MG63 (cell line): Measurements from ENCODE around the gene SND1. TPM values are rescaled to one million over a fixed set of nuclear protein-coding genes. Genes with fewer than 3 reads are reported as not detected.
A peak's percentile ranks its signal among the peaks of the same experiment; 100 is the strongest.

Source experiments
- DNase-seq: peaks from one replicate; pipeline ENCODE4 v3.0.0-alpha.2; 2020
- H3K27me3 ChIP-seq: fragments of 250-450 bp; sonication (Bioruptor Pico); 2 replicates; pipeline ENCODE4 v1.5.1; 2020; ENCODE audit warnings: mild to moderate bottlenecking, moderate library complexity
- H3K36me3 ChIP-seq: fragments of 250-450 bp; sonication (Bioruptor Pico); 2 replicates; pipeline ENCODE4 v1.5.1; 2020; ENCODE audit warnings: mild to moderate bottlenecking, moderate library complexity
- H3K4me3 ChIP-seq: fragments of 250-450 bp; sonication (Bioruptor Pico); 2 replicates; pipeline ENCODE4 v1.5.1; 2020; ENCODE audit warnings: mild to moderate bottlenecking, moderate library complexity
- H3K9me3 ChIP-seq: fragments of 250-450 bp; sonication (Bioruptor Pico); 2 replicates; pipeline ENCODE4 v1.5.1; 2020; ENCODE audit warnings: mild to moderate bottlenecking, moderate library complexity
- total RNA-seq: library from RNA; depleted of rRNA; stranded (reverse); fragments of >200 nt; shearing (Covaris generic); gene quantifications from 2 replicates; pipeline ENCODE4 v1.2.3, GENCODE V29; 2014; ENCODE audit warnings: low replicate concordance

SND1 gene
- total RNA-seq, 1 experiment from 2014 or later, result 66.4 TPM

DNA sequence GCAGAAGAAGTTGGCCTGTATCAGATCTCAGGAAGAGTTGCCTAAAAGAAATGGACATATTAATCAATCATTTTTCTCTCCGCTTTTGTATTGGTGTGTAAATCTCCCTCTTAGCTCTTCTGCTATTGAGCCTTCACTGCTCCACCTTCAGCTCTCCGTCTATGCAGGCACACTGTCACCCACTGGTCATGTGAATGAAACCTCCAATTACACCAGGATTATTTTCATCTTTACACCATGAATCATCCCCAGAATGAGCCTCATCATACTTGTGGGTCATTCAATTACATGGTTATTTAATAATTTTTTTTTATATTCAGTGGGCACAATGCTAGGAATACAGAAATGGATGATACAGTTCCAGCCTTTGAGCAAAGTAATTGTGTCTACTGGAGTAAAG, 286.6 kb downstream of the SND1 start:
- DNase-seq, result peak; percentile 9
- Histone ChIP-seq H3K27me3 (no peaks in the 10 kb centered on the region), H3K4me3 (no peak overlapping the region), H3K9me3 (no peaks in the 10 kb centered on the region), H3K36me3 (peaks cover 12% of the 10 kb centered on the region)

- H3K4me3 ChIP-seq, result no peak overlapping the region
- H3K36me3 ChIP-seq, result peaks cover 10% of the 10 kb centered on the region
- no peak for DNase-seq
- H3K9me3 ChIP-seq, result no peaks in the 10 kb centered on the region
- H3K27me3 ChIP-seq, result no peaks in the 10 kb centered on the region
Observed at GRCh38 chr7:127940381-127941160, 288.6 kb downstream of the SND1 start.

DNA sequence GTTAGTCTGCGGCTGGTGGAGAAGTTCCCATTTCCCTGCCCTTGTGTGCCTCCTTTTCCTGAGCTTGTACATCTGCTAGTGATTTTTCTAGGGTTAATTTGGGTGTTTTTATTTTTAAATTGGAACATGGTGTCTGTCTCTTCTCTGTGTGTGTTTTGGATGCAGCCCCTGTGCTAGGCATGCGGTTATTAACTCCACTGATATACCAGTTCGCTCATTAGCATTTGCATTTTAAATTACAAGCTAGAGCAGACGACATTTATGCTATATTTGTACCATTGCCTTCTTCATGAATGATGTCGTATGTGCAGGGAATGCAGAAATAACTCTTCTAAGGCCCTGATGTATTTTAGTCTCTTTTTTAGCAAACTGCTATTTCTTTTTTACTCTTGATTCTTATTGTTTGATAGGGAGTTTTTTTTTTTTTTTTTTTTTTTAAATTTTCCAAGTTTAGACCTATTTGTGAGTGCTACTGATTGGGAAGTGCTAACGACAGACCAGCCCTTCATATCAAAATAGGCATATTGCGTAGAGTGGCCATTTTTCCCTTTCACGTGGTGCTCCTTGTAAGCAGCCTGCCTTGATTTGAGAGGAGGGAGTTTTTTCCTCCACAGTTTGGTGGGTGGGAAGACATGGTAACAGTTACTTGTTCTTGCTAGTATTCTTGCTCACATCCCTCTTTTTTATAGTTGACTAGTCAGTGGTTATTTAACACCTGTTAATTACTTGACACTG, 289.6 kb downstream of the SND1 start:
- DNase-seq, result no peak
- peaks cover 10% of the 10 kb centered on the region for H3K36me3 ChIP-seq
- H3K4me3 ChIP-seq, result no peak overlapping the region

GRCh38 chr7:127943541-127944521, 291.8 kb downstream of the SND1 start:
- Histone ChIP-seq H3K4me3 (no peak overlapping the region), H3K9me3 (no peaks in the 10 kb centered on the region)
- DNase-seq, result no peak

More for the DNA sequence above, 289.6 kb downstream of the SND1 start:
- Histone ChIP-seq H3K27me3 (no peaks in the 10 kb centered on the region), H3K9me3 (no peaks in the 10 kb centered on the region)

GRCh38 chr7:127946111-127946510, 294.1 kb downstream of the SND1 start:
- H3K4me3 ChIP-seq, result no peak overlapping the region
- no peaks in the 10 kb centered on the region for H3K27me3 ChIP-seq
- DNase-seq, result no peak
- H3K9me3 ChIP-seq, result no peaks in the 10 kb centered on the region
- H3K36me3 ChIP-seq, result peaks cover 7% of the 10 kb centered on the region

More at GRCh38 chr7:127943541-127944521, 291.8 kb downstream of the SND1 start:
- H3K27me3 ChIP-seq, result no peaks in the 10 kb centered on the region
- peaks cover 12% of the 10 kb centered on the region for H3K36me3 ChIP-seq

DNA sequence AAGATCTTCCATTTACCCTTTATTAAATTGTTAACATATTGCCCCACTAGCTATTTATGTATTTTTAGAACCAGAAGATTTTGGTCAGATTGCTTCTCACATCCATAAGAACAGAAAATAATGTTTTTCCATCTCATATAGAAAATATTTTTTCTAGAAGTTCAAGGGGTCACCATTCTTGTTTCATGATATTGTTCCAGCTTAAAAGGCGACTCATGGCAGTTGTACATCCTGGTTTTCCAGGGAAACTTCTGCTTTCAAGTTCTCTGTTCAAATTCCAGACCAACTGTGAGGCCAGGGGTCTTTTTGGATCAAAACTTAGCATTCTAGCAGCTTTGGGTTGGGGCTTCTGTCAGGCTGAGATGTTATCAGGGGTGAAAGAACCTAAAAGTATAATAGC, 294.9 kb downstream of the SND1 start:
- no peak for DNase-seq
- H3K36me3 ChIP-seq, result peaks cover 7% of the 10 kb centered on the region
- H3K27me3 ChIP-seq, result no peaks in the 10 kb centered on the region
- H3K9me3 ChIP-seq, result no peaks in the 10 kb centered on the region
- no peak overlapping the region for H3K4me3 ChIP-seq

GRCh38 chr7:127948312-127948711, 296.3 kb downstream of the SND1 start:
- Histone ChIP-seq H3K36me3 (peaks cover 2% of the 10 kb centered on the region), H3K4me3 (no peak overlapping the region), H3K9me3 (no peaks in the 10 kb centered on the region), H3K27me3 (no peaks in the 10 kb centered on the region)
- DNase-seq, result no peak

DNA sequence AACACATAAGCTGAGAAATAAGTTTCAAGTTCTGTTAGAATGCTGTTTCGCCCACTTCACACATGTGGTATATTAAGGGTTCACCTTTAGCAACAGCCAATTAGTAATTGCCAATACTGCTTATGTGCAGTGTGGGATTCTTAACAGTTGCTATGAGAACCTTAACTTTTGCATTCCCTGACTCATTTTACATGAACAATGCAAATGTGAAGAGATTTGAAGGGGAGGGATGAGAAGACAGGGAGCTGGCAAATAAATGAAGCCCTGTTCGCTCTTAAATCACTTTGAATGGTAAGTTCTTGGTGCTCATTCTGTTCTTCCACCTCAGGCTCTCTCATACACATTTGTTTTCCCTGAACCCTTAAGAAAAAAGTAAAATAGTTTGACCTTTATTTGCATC, 296.9 kb downstream of the SND1 start:
- no peaks in the 10 kb centered on the region for H3K9me3 ChIP-seq
- no peaks in the 10 kb centered on the region for H3K27me3 ChIP-seq
- DNase-seq, result no peak
- H3K36me3 ChIP-seq, result peaks cover 2% of the 10 kb centered on the region
- H3K4me3 ChIP-seq, result no peak overlapping the region

DNA sequence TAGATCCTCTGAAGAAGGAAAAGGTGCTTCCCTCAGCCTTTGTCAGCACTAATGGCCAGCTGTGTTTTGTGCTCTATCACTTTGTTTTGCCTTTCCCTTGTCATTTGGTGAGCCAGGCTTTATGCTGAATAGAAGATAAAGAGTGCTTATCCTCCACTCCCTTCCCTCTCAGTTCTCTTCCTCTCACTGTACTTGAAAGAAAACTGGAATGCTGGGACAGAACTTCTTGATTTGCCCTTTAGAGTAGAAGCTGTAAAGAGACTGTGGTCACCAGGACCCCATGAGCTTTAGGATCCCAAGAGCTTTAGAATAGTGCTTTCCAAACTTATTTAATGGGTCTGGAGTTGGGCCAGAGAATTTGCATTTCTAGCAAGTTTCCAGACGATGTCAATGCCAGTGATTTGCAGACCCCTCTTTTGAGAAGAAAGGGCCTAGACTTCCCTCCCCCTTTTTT, 297.8 kb downstream of the SND1 start:
- Histone ChIP-seq H3K27me3 (no peaks in the 10 kb centered on the region), H3K4me3 (no peak overlapping the region), H3K36me3 (peaks cover 2% of the 10 kb centered on the region; the same call in 1 of the 2 replicates), H3K9me3 (no peaks in the 10 kb centered on the region)
- no peak for DNase-seq

DNA sequence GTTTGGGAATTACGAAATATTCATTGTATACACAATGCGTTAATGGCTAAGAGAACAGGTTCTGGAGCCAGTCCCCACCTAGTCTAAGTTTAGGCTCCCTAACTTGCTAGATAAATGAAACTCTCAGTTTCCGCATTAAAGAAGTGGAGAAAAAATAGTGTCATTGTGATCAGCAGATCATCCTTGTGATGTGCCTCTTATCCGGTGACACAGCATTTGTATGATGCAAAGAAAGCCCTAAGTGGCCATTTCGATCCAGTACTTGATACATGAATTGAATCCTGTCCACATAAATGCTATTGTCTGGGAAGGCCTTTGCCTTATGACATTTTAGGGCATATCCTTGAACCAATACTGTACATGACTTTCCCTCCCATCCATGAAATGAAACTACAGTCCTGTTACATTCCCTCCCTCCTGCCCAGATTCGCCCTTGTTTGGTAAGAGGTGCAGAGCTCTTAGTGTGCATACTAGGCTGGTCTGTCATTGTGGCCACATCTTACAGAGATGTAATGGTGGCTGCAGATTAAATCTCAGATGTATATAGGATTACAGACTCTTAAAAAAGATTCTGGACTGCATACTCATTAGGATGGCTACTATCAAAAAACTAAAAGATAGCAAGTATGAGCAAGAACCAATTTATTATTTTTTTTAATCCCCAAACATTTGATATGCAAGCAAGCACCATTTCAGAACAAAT, 298.4 kb downstream of the SND1 start:
- Histone ChIP-seq H3K9me3 (no peaks in the 10 kb centered on the region), H3K27me3 (no peaks in the 10 kb centered on the region), H3K36me3 (peaks cover 2% of the 10 kb centered on the region; the same call in 1 of the 2 replicates), H3K4me3 (no peak overlapping the region)
- no peak for DNase-seq

- H3K27me3 ChIP-seq, result no peaks in the 10 kb centered on the region
- DNase-seq, result no peak
- H3K4me3 ChIP-seq, result no peak overlapping the region
- H3K36me3 ChIP-seq, result peaks cover 2% of the 10 kb centered on the region; the same call in 1 of the 2 replicates
- H3K9me3 ChIP-seq, result no peaks in the 10 kb centered on the region
Observed at GRCh38 chr7:127953423-127954356, 301.7 kb downstream of the SND1 start.

- Histone ChIP-seq H3K27me3 (no peaks in the 10 kb centered on the region), H3K9me3 (no peaks in the 10 kb centered on the region), H3K4me3 (no peak overlapping the region), H3K36me3 (no peaks in the 10 kb centered on the region)
- DNase-seq, result no peak
Observed at GRCh38 chr7:127954357-127954748, 302.4 kb downstream of the SND1 start.

DNA sequence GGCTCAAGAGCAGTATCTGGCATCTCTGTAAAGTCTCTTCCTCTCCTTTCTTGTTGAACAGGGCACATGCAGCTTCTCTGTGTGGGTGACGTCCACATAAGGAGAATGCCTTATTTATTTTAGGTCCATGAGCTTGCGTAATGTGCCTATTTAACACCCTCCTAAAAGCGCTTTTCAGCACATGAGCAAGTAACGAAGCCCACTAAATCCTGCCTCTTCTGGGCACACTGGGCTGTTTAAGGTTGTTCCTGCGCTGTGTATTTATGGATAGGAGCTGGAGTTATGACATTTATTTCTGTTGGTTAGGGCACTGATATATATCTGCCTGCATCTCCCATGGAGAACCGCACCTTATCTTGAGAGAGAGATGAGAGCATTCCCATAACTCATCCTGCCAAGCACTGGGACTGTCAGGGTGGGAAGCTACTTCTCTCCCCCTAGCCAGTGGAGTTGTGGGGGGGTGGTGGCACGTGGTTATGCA, 303.1 kb downstream of the SND1 start:
- no peaks in the 10 kb centered on the region for H3K9me3 ChIP-seq
- DNase-seq, result no peak
- H3K27me3 ChIP-seq, result no peaks in the 10 kb centered on the region
- no peak overlapping the region for H3K4me3 ChIP-seq
- H3K36me3 ChIP-seq, result no peaks in the 10 kb centered on the region; the same call in 1 of the 2 replicates

GRCh38 chr7:127957886-127958285, 305.9 kb downstream of the SND1 start:
- DNase-seq, result no peak
- H3K27me3 ChIP-seq, result no peaks in the 10 kb centered on the region
- H3K4me3 ChIP-seq, result no peak overlapping the region
- no peaks in the 10 kb centered on the region; the same call in 1 of the 2 replicates for H3K36me3 ChIP-seq
- H3K9me3 ChIP-seq, result no peaks in the 10 kb centered on the region

DNA sequence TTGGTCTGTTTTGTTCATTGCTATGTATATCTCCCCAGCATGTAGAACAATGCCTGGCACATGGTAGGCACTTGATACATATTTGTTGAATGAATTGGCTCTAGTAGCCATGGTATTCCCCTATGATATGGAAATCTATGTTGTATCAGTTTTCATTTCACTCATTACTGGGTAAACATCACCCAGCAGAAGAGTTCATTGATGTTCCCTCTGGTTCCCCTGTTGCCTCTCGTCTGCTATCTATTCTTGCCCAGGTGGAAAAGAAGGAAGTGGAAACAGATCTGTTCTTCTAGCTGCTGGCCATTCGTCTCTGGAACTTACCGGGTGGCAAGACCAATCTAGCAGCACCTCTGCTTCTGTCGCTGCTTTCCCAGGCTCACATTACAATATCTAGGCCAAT, 307.8 kb downstream of the SND1 start:
- Histone ChIP-seq H3K4me3 (no peak overlapping the region), H3K9me3 (no peaks in the 10 kb centered on the region), H3K27me3 (no peaks in the 10 kb centered on the region), H3K36me3 (no peaks in the 10 kb centered on the region; the same call in 1 of the 2 replicates)
- no peak for DNase-seq
